HCEC 1CT (cell line): ENCODE data around the gene ZNF382.
"Not testable (repeated sequence)": the region's sequence is repeated elsewhere in the genome, so short reads cannot be mapped to it uniquely, and the experiment has no call there.

ENCODE experiments used
- DNase-seq: peaks from one replicate; pipeline ENCODE4 v3.0.0-alpha.2; 2017

Gene ZNF382

DNA sequence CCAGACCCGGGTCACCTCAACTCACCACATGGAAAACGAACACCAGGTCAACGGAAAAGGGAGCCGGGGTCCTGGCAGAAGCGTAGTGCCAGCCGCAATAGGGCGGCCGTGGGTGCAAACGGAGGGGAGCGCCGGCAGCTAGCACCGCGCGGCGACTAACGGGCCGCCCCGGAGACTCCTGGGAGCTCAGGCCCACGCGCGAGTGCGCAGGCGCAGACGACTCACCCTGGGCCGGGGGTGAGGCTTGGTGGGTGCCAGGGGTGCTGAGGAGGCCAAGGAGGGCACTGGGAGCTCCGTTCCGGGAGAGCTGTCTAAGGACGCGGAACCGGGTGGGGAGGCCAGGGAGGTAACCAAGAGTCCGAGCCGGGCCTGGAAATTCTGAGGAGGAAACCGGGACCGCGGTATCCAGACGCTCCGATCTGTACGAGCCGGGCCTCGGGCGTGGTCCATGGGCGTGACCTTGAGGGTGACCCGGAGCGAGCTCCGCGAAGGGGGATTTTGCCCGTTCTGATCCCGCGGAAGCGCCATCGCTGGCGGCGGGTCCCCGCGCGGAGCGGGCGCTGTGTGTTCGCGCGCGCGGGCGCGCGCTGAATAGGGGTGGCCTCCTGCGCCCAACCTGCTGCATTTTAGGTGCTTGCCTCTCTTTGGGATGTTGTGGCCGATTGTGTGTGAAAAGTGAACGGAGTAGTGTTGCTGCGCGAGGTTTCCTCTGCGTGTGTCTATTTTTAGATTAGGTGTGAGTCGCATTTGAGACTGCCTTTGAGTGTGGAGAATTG, at the start of gene ZNF382:
Gene ZNF382 (plus strand): TSS at position 213 of the 776 bp plus-strand sequence. CDS start 4,602 bp downstream, outside the sequence.
- peak; percentile 51 for DNase-seq

- DNase-seq = no peak
Observed at GRCh38 chr19:36564391-36564790, 40.7 kb upstream of the ZNF382 start.

GRCh38 chr19:36572593-36573019, 32.5 kb upstream of the ZNF382 start:
- no peak for DNase-seq

DNA sequence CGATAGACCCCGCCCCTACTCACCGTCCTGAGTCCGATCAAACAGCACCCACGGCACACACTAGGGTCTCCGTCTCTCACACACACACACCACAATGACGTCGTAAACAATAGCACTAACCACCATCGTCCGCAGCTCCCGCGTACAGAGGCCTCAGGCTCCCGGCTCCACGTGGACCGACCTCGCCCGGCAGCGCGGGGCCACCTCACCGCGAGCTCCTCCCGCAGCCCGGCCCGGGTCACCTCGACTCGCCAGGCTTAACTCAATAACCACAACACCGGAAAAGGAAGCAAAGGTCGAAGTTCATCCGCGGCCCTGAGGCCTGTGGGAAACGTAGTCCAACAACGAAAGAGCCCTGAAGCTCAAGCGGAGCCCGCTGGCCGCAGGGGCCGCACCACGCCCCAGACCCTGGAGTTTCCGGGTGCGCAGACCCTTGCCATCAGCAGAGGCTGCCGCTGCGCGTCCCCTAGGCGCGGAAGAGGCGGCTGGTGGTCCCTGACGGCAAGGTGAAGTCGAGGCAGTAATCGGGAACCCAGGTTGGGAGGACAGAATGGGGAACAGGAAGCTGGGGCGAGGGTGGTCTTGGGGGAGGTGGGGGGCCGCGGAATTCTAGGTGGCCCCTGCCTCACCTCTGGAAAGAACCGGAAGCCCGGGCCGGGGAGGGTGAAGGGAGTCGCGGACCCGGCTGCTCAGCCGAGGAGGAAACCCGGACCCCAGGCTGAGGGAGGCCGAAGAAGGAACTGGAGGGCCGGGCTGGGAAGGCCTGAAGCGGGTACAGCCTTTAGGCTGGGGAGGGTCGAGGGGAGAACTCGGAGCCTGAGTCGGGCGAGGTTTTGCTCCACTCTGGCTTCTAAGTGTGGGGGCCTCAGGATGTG, 31.9 kb upstream of the ZNF382 start, which contains the start of gene ZNF529:
Gene ZNF529 (minus strand): TSS at position 273 of the 875 bp plus-strand sequence. CDS start 946 bp downstream, outside the sequence.
- DNase-seq = peak; percentile 88

DNA sequence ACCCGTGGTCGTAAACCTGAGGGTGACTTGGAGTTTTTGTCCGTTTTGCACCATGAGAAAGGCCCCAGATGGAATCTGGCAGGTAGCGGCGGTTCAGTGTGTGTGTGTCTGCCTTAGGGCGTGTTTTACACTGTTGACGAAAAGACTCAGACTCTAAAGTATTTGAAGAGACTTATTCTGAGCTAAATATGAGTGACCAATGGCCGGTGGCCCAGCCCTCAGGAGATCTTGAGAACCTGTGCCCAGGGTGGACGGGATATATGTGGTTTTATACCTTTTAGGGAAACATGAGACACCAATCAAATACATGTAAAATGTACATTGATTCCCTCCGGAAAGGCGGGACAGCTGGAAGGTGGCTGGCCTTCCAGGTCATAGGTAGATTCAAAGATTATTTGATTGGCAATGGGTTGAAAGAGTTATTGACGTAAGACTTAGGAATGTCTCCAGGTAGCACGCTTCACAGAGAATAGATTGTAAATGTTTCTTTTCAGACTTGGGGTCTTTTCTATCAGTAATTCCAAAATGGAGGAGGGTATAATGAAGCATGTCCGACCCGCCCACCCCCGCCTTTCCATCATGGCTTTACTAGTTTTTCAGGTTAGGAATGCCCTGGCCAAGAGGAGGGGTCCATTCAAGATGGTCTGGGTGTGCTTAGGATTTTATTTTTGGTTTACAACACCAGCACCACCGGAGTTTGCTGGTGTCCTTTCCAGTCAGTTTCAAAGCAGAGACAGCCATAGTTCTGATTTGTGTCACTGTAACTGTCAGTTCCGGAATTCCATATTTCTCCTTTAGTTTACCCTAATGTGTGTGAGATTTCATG, 31.0 kb upstream of the ZNF382 start:
- DNase-seq = no peak

DNA sequence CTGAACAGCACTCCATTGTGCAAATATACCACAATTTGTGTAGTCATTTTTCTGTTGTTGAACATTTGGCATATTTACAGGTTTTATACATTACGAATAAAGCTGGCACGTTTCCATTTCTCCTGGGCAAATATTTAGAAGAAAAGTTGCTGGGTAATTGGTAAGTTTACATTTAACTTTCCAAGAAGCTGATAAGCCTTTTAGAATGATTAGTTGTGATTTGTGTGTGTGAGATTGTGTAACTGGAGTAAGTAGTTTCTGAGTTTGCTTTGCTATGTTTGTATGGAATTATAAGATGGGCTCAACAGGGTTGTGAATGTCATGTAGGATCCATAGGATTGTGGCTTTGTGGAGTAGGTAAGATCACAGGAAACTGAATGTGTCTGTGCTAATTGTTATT, 30.4 kb upstream of the ZNF382 start:
- no peak for DNase-seq

- no peak for DNase-seq
Observed at GRCh38 chr19:36577271-36577996, 27.7 kb upstream of the ZNF382 start.

- no peak for DNase-seq
Observed at GRCh38 chr19:36579255-36579654, 25.9 kb upstream of the ZNF382 start.

DNA sequence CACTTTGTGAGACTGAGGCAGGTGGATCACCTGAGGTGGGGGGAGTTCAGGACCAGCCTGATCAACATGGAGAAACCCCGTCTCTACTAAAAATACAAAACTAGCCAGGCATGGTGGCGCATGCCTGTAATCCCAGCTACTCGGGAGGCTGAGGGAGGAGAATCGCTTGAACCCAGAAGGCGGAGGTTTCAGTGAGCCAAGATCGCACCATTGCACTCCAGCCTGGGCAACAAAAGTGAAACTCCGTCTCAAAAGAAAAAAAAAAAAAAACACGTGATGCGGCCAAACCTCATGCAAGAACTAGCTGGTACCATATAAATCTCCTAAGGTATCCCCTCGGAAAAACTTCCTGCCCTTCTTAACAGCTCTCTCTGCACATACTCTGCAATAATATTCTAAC, 2.4 kb upstream of the ZNF382 start:
- not testable (repeated sequence) for DNase-seq

- peak; percentile 15 for DNase-seq
Observed at GRCh38 chr19:36604656-36605100, 435 bp upstream of the ZNF382 start.

DNA sequence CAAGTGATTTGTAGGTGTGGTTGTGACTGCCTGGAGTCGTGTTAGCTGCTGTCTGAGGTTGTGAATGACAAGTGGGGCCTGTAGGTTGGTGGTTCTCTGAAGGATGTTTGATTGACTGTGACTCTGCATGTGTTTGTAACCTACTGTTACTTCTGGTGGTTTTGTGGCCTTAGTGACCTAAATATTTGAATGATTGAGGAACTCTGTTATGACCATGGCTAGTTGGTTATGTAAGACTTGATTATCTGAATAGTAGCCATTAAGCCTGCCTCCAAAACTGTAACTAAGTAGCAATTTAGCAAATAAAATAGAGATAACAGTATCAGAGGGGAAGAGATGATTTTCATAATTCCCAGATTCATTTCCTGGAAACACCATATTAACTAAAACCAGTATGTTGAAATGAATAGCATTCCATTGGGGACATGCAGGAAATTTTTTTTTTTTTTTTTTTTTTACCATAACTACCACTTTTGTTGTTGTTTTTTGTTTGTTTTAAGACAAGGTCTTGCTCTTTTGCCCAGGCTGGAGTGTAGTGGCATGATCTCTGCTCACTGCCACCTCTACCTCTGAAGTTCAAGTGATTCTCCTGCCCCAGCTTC, 865 bp downstream of the ZNF382 start:
- DNase-seq = no peak

DNA sequence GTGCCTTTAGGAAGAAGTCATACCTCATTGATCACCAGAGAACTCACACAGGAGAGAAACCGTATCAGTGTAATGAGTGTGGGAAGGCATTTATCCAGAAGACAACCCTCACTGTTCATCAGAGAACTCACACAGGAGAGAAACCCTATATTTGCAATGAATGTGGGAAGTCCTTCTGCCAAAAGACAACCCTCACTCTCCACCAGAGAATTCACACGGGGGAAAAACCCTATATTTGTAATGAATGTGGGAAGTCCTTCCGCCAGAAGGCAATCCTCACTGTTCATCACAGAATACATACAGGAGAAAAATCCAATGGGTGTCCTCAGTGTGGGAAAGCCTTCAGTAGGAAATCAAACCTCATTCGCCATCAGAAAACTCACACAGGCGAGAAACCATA, 21.9 kb downstream of the ZNF382 start:
- DNase-seq = no peak

GRCh38 chr19:36635342-36635741, 30.2 kb downstream of the ZNF382 start:
- no peak for DNase-seq

DNA sequence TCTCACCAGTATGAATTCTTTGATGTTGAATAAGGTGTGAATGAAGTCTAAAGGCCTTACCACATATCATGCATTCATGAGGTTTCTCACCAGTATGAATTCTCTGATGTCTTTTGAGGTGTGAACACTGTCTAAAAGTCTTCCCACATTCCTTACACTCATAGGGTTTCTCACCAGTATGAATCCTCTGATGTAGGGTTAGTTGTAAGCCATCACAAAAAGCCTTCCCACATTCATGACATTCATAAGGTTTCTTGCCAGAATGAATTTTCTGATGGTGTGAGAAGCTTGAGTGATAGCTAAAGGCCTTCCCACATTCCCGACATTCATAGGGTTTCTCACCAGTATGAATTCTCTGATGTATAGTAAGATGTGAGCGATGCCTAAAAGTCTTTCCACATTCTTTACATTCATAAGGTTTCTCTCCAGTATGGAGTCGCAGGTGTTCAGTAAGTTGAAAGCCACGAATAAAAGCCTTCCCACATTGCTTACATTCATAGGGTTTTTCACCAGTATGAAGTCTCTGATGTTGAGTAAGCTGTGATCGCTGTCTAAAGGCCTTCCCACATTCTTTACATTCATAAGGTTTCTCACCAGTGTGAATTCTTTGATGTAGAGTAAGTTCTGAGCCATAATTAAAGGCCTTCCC, 33.9 kb downstream of the ZNF382 start:
- DNase-seq = no peak

- no peak for DNase-seq
Observed at GRCh38 chr19:36646746-36647145, 41.6 kb downstream of the ZNF382 start.

GRCh38 chr19:36652958-36653357, 47.8 kb downstream of the ZNF382 start:
- no peak for DNase-seq

DNA sequence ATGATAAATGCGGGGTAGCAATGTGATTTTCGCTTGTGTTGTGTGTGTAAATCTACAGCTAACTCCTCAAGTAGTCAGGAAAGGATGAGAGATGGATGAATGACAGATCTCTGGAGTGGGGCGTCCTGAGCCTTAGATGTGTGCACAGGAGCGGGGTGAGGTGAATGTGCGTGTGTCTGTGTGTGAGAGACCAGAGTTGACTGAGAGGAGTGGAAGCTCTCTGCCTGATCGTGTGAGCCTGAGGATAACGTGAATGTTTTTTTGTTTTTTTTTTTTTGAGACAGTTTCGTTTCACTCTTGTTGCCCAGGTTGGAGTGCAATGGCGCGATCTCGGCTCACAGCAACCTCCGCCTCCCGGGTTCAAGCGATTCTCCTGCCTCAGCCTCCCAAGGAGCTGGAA, 60.7 kb downstream of the ZNF382 start:
- DNase-seq = no peak

GRCh38 chr19:36668646-36669045, 63.5 kb downstream of the ZNF382 start:
- no peak for DNase-seq

DNA sequence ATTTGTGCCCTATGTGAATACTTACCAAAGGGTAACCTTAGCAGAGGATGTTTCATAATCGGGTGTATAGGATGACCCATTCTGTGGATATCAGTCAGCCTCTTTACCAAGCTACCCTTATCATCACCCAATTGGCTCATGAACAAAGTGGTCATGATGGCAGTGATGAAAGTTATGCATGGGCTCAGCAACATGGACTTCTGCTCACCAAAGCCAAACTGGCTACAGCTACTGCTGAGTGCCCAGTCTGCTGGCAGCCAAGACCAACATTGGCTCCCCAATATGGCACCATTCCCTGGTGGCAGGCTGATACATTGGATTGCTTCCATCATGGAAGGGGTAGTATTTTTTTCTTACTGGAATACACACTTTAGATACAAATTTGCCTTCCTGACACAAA, 67.3 kb downstream of the ZNF382 start:
- no peak for DNase-seq

GRCh38 chr19:36674201-36674600, 69.1 kb downstream of the ZNF382 start:
- DNase-seq = no peak

GRCh38 chr19:36679455-36679854, 74.3 kb downstream of the ZNF382 start:
- DNase-seq = no peak
